Measurements from ENCODE around the gene NSMCE4A. TPM values are rescaled to one million over a fixed set of nuclear protein-coding genes. Genes with fewer than 3 reads are reported as not detected.
"Not testable (repeated sequence)": the region's sequence is repeated elsewhere in the genome, so short reads cannot be mapped to it uniquely, and the experiment has no call there.

The NSMCE4A gene
- total RNA-seq (2014; rRNA removed) (46.3 and 47.3 TPM in 2 replicates), Bru-seq, nascent RNA (percentile 72 among the genes with signal in this experiment), BruChase-seq, experiment 1, labeled RNA remaining after a 6-hour chase (percentile 67 among the genes with signal in this experiment), BruChase-seq, experiment 2, labeled RNA remaining after a 2-hour chase (percentile 76 among the genes with signal in this experiment)
- long read RNA-seq, transcript NSMCE4A-208 (2 exons, 643 nt): minor isoform, 6 of 82 reads
- long read RNA-seq, transcript NSMCE4A-202 (11 exons, 1,394 nt): major isoform, 29 of 82 reads
- long read RNA-seq, partial matches to known transcripts: 17 of 82 reads
- long read RNA-seq, other reads (novel, unspliced or antisense): 27 of 82 reads

GRCh38 chr10:121974535-121975294 is at the start of gene NSMCE4A:
Gene NSMCE4A (minus strand): TSS chr10:121975217. CDS start chr10:121975165, 52 bp downstream.
- no peak for TF ChIP-seq EZH2 (IDR thresholded peaks at IDR 0.05; ENCODE audit: low read length, unreplicated experiment)
- peak; percentile 72 for TF ChIP-seq CTCF (conservative IDR thresholded peaks at IDR 0.05; ENCODE audit: low read depth, low read length)
- intact Hi-C loops (cut with micrococcal nuclease): loop anchor here (1.0 to 5.0 kb wide), 3 partner anchors 46 to 138 kb away; partner anchors contain the start of gene ATE1
- peaks cover 7% of the 10 kb centered on the region; the same call in 1 of the 2 replicates for H3K4me1 ChIP-seq (ENCODE audit: insufficient read depth, low read length)
- peak within 1 kb of the TSS; percentile 94 for H3K4me2 ChIP-seq (ENCODE audit: low read length)
- H3K36me3 ChIP-seq (ENCODE audit: low read depth, low read length): 0 out of 2 replicates have a peak, but pooled peaks cover 2% of the 10 kb centered on the region
- peak; percentile 81 for ATAC-seq
- no peaks in the 10 kb centered on the region for H3K9me3 ChIP-seq (ENCODE audit: low read length)
- no TSS peak for BruUV-seq (replicated peaks)
- DNase-seq: peak; percentile 71
- peak within 1 kb of the TSS; percentile 99 for H3K9ac ChIP-seq (ENCODE audit: low read length)
- 0 out of 2 replicates have a peak, but pooled peaks cover 4% of the 10 kb centered on the region for H4K20me1 ChIP-seq (ENCODE audit: low read length)
- peak within 1 kb of the TSS; percentile 93 for H2AFZ ChIP-seq (ENCODE audit: low read length)
- H3K9me2 ChIP-seq (replicated peaks; ENCODE audit: low read length): no peaks in the 10 kb centered on the region
- H3K79me2 ChIP-seq (ENCODE audit: low read length): peaks cover 26% of the 10 kb centered on the region
- H3F3A ChIP-seq (ENCODE audit: low read length, unreplicated experiment): no peaks in the 10 kb centered on the region
- no peaks in the 10 kb centered on the region for H3K27me3 ChIP-seq (ENCODE audit: low read length)
- ChIA-PET POLR2A (ENCODE audit: unreplicated experiment) (no interaction called here), CTCF (interaction anchor here (1.0 kb wide), 1 partner anchor 138 kb away, joined by 3 read pairs; no protein-coding TSS in a partner anchor)
- peak within 1 kb of the TSS; percentile 90 for H3K4me3 ChIP-seq (ENCODE audit: low read length)
- peak within 1 kb of the TSS; percentile 90 for H3K27ac ChIP-seq (ENCODE audit: low read length)

- ATAC-seq; H3K9ac ChIP-seq (ENCODE audit: low read length); H3K27me3 ChIP-seq (ENCODE audit: low read length); CTCF ChIA-PET; DNase-seq; H3K36me3 ChIP-seq (ENCODE audit: low read depth, low read length); H3K9me2 ChIP-seq (replicated peaks; ENCODE audit: low read length); H2AFZ ChIP-seq (ENCODE audit: low read length); H3K27ac ChIP-seq (ENCODE audit: low read length); H3F3A ChIP-seq (ENCODE audit: low read length, unreplicated experiment); POLR2A ChIA-PET (ENCODE audit: unreplicated experiment); H3K9me3 ChIP-seq (ENCODE audit: low read length); H3K4me2 ChIP-seq (ENCODE audit: low read length); intact Hi-C loops (cut with micrococcal nuclease); H4K20me1 ChIP-seq (ENCODE audit: low read length); H3K79me2 ChIP-seq (ENCODE audit: low read length); H3K4me3 ChIP-seq (ENCODE audit: low read length); BruUV-seq (replicated peaks): not testable (repeated sequence)
- H3K4me1 ChIP-seq (ENCODE audit: insufficient read depth, low read length): peaks cover 23% of the 10 kb centered on the region
Measured at GRCh38 chr10:122023257-122023656, 48.2 kb upstream of the NSMCE4A start.

GRCh38 chr10:122022276-122022675 is 47.3 kb upstream of the NSMCE4A start:
- no peak for ATAC-seq
- DNase-seq: no peak
- CTCF ChIA-PET: no interaction called here
- no peaks in the 10 kb centered on the region for H3K27me3 ChIP-seq (ENCODE audit: low read length)
- H2AFZ ChIP-seq (ENCODE audit: low read length): no peak overlapping the region
- BruUV-seq (replicated peaks): no TSS peak
- H3K9me3 ChIP-seq (ENCODE audit: low read length): no peaks in the 10 kb centered on the region
- no peak overlapping the region for H3K9ac ChIP-seq (ENCODE audit: low read length)
- intact Hi-C loops (cut with micrococcal nuclease): no loop called here
- peak overlapping the region; percentile 89; the same call in 1 of the 2 replicates for H3K4me2 ChIP-seq (ENCODE audit: low read length)
- no peaks in the 10 kb centered on the region for H3K36me3 ChIP-seq (ENCODE audit: low read depth, low read length)
- peaks cover 26% of the 10 kb centered on the region for H3K4me1 ChIP-seq (ENCODE audit: insufficient read depth, low read length)
- no peaks in the 10 kb centered on the region for H3K9me2 ChIP-seq (replicated peaks; ENCODE audit: low read length)
- H3F3A ChIP-seq (ENCODE audit: low read length, unreplicated experiment): no peaks in the 10 kb centered on the region
- H3K27ac ChIP-seq (ENCODE audit: low read length): no peak overlapping the region
- H3K4me3 ChIP-seq (ENCODE audit: low read length): no peak overlapping the region; the same call in 1 of the 2 replicates
- no peaks in the 10 kb centered on the region for H4K20me1 ChIP-seq (ENCODE audit: low read length)
- POLR2A ChIA-PET (ENCODE audit: unreplicated experiment): no interaction called here
- H3K79me2 ChIP-seq (ENCODE audit: low read length): no peaks in the 10 kb centered on the region
- TF ChIP-seq EZH2phosphoT487 (IDR thresholded peaks at IDR 0.05; ENCODE audit: borderline replicate concordance, low read length) (no peak), EZH2 (IDR thresholded peaks at IDR 0.05; ENCODE audit: low read length, unreplicated experiment) (no peak), CTCF (conservative IDR thresholded peaks at IDR 0.05; ENCODE audit: low read depth, low read length) (no peak)

Data from PC-3 (cell line).